HepG2 (cell line): ENCODE results near the gene NAIF1. TPM values are rescaled to one million over a fixed set of nuclear protein-coding genes. Genes with fewer than 3 reads are reported as not detected.

Experiments
- ERF ChIP-seq: IDR thresholded peaks from 2 replicates; pipeline ENCODE4 v1.6.1; 2018; ENCODE audit warnings: missing biosample characterization, missing genetic modification reagents
- GTF3A ChIP-seq: sonication (generic); formaldehyde crosslinking; conservative IDR thresholded peaks from 2 replicates; pipeline ENCODE4 v1.4.0; 2020; ENCODE audit warnings: mild to moderate bottlenecking, missing genetic modification reagents
- HCFC1 ChIP-seq: fragments of 150-350 bp; IDR thresholded peaks from 2 replicates; pipeline ENCODE4 v1.6.1; 2014; ENCODE audit warnings: low read depth, low read length
- IKZF1 ChIP-seq: fragments of 450-650 bp; IDR thresholded peaks from 2 replicates; pipeline ENCODE4 v1.7.1; 2016
- KDM5B ChIP-seq: sonication (generic); formaldehyde crosslinking; IDR thresholded peaks from 2 replicates; pipeline ENCODE4 v1.4.0; 2020; ENCODE audit warnings: missing genetic modification reagents, mild to moderate bottlenecking, borderline replicate concordance
- PCBP1 ChIP-seq: fragments of 200-400 bp; formaldehyde crosslinking; IDR thresholded peaks from 2 replicates; pipeline ENCODE4 v1.6.1; 2017; ENCODE audit warnings: mild to moderate bottlenecking, low read depth, low read length, borderline replicate concordance
- PHF21A ChIP-seq: sonication (generic); formaldehyde crosslinking; IDR thresholded peaks from 2 replicates; pipeline ENCODE4 v1.5.0; 2020; ENCODE audit warnings: mild to moderate bottlenecking, missing genetic modification reagents
- RARG ChIP-seq: sonication (generic); formaldehyde crosslinking; IDR thresholded peaks from 2 replicates; pipeline ENCODE4 v1.4.0; 2020; ENCODE audit warnings: low read depth, mild to moderate bottlenecking, missing genetic modification reagents
- RXRA ChIP-seq: sonication (generic); formaldehyde crosslinking; IDR thresholded peaks from 2 replicates; pipeline ENCODE4 v1.5.1; 2020; ENCODE audit warnings: missing genetic modification reagents
- SNAI1 ChIP-seq: sonication (generic); formaldehyde crosslinking; IDR thresholded peaks from 2 replicates; pipeline ENCODE4 v1.5.0; 2020; ENCODE audit warnings: mild to moderate bottlenecking, missing genetic modification reagents, borderline replicate concordance
- TEAD3 ChIP-seq: optimal IDR thresholded peaks from 2 replicates; pipeline ENCODE3; 2016; ENCODE audit warnings: borderline replicate concordance
- ZBTB46 ChIP-seq: sonication (generic); formaldehyde crosslinking; IDR thresholded peaks from 2 replicates; pipeline ENCODE4 v1.4.0; 2020; ENCODE audit warnings: mild to moderate bottlenecking, missing genetic modification reagents, borderline replicate concordance
- ZFP1 ChIP-seq: IDR thresholded peaks from 2 replicates; pipeline ENCODE4 v1.6.1; 2016
- ZFP82 ChIP-seq: sonication (generic); formaldehyde crosslinking; IDR thresholded peaks from 2 replicates; pipeline ENCODE4 v1.5.1; 2020; ENCODE audit warnings: mild to moderate bottlenecking, missing genetic modification reagents, borderline replicate concordance
- ZIK1 ChIP-seq: sonication (generic); formaldehyde crosslinking; IDR thresholded peaks from 2 replicates; pipeline ENCODE4 v1.5.0; 2020; ENCODE audit warnings: mild to moderate bottlenecking, low read depth, missing genetic modification reagents, borderline replicate concordance
- ZNF326 ChIP-seq: sonication (generic); formaldehyde crosslinking; IDR thresholded peaks from 2 replicates; pipeline ENCODE4 v1.4.0; 2020; ENCODE audit warnings: missing genetic modification reagents, borderline replicate concordance
- ZNF44 ChIP-seq: sonication (generic); formaldehyde crosslinking; IDR thresholded peaks from 2 replicates; pipeline ENCODE4 v1.5.1; 2020; ENCODE audit warnings: mild to moderate bottlenecking, missing genetic modification reagents
- ZNF468 ChIP-seq: sonication (generic); formaldehyde crosslinking; IDR thresholded peaks from 2 replicates; pipeline ENCODE4 v1.8.0; 2022; ENCODE audit warnings: mild to moderate bottlenecking, moderate library complexity, missing genetic modification reagents
- ZNF552 ChIP-seq: sonication (generic); formaldehyde crosslinking; IDR thresholded peaks from 2 replicates; pipeline ENCODE4 v1.9.0; 2022; ENCODE audit warnings: missing genetic modification reagents, mild to moderate bottlenecking, borderline replicate concordance
- ZNF703 ChIP-seq: sonication (generic); formaldehyde crosslinking; IDR thresholded peaks from 2 replicates; pipeline ENCODE4 v1.5.1; 2020; ENCODE audit warnings: missing genetic modification reagents, mild to moderate bottlenecking, moderate library complexity, borderline replicate concordance
- ZNF713 ChIP-seq: sonication (generic); formaldehyde crosslinking; IDR thresholded peaks from 2 replicates; pipeline ENCODE4 v1.4.0; 2020; ENCODE audit warnings: mild to moderate bottlenecking, missing genetic modification reagents
- ZNF800 ChIP-seq: sonication (generic); formaldehyde crosslinking; IDR thresholded peaks from 2 replicates; pipeline ENCODE4 v1.4.0; 2020; ENCODE audit warnings: missing genetic modification reagents
- polyA plus RNA-seq, 8 experiments: library from polyadenylated mRNA; depleted of rRNA in 3 of 8; stranded (reverse) in 7 of 8; unstranded in 1 of 8; fragments of >200 nt; fragmentation: Illumina TruSeq in 4 of 8; extraction: Trizol in 4 of 8; gene quantifications; 2 replicates each; pipeline versions ENCODE4 v1.2.1 to v1.2.3, GENCODE V29; 2011 to 2016; ENCODE audit warnings: low read depth in 4 of 8, missing spikeins in 1 of 8, mixed read lengths in 1 of 8; ENCODE audit not compliant: insufficient read depth in 1 of 8
- total RNA-seq, 5 experiments: library from RNA; depleted of rRNA; stranded (reverse); fragments of >200 nt; fragmentation: Illumina TruSeq; extraction: Trizol; gene quantifications; 2 replicates each; pipeline ENCODE4 v1.2.3, GENCODE V29; 2016; ENCODE audit warnings: low read depth in 1 of 5
- TF ChIP-seq, protein P1 (sequence below): sonication (generic); formaldehyde crosslinking; IDR thresholded peaks from 2 replicates; pipeline ENCODE4 v1.5.0; 2020; ENCODE audit warnings: missing genetic modification reagents, mild to moderate bottlenecking, borderline replicate concordance
- TF ChIP-seq, protein P2 (sequence below): sonication (generic); formaldehyde crosslinking; IDR thresholded peaks from 2 replicates; pipeline ENCODE4 v1.4.0; 2020; ENCODE audit warnings: missing genetic modification reagents, borderline replicate concordance

The NAIF1 gene
- total and polyA plus RNA-seq, 2 of the 13 experiments (the other 11 are each of a cell fraction or from before 2014, with no cell fraction given): 6.0 to 6.9 TPM

- TF ChIP-seq ZIK1 (CRISPR knock-in tag) (no peak), ZNF44 (CRISPR knock-in tag) (no peak), HCFC1 (no peak), ZFP82 (CRISPR knock-in tag) (no peak), TEAD3 (peak; percentile 89), ZNF800 (CRISPR knock-in tag) (no peak), ZFP1 (CRISPR knock-in tag) (no peak), IKZF1 (no peak), PCBP1 (no peak), KDM5B (CRISPR knock-in tag) (peak; percentile 57; the same call in 1 of the 2 replicates), ZNF326 (no peak), ZNF713 (CRISPR knock-in tag) (no peak), ERF (CRISPR knock-in tag) (peak; percentile 60; the same call in 1 of the 2 replicates), GTF3A (no peak), PHF21A (peak; percentile 53; the same call in 1 of the 2 replicates), ZBTB46 (CRISPR knock-in tag) (no peak), ZNF552 (CRISPR knock-in tag) (no peak), RXRA (CRISPR knock-in tag) (peak; percentile 69), ZNF703 (CRISPR knock-in tag) (no peak), ZNF468 (CRISPR knock-in tag) (no peak), RARG (CRISPR knock-in tag) (no peak), SNAI1 (CRISPR knock-in tag) (no peak)
- TF ChIP-seq, protein P1, sequence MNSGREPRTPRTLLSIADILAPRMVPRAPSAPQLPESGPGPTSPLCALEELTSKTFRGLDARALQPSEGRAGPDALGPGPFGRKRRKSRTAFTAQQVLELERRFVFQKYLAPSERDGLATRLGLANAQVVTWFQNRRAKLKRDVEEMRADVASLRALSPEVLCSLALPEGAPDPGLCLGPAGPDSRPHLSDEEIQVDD (CRISPR knock-in tag): no peak
- TF ChIP-seq, protein P2, sequence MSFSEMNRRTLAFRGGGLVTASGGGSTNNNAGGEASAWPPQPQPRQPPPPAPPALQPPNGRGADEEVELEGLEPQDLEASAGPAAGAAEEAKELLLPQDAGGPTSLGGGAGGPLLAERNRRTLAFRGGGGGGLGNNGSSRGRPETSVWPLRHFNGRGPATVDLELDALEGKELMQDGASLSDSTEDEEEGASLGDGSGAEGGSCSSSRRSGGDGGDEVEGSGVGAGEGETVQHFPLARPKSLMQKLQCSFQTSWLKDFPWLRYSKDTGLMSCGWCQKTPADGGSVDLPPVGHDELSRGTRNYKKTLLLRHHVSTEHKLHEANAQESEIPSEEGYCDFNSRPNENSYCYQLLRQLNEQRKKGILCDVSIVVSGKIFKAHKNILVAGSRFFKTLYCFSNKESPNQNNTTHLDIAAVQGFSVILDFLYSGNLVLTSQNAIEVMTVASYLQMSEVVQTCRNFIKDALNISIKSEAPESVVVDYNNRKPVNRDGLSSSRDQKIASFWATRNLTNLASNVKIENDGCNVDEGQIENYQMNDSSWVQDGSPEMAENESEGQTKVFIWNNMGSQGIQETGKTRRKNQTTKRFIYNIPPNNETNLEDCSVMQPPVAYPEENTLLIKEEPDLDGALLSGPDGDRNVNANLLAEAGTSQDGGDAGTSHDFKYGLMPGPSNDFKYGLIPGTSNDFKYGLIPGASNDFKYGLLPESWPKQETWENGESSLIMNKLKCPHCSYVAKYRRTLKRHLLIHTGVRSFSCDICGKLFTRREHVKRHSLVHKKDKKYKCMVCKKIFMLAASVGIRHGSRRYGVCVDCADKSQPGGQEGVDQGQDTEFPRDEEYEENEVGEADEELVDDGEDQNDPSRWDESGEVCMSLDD (CRISPR knock-in tag): no peak
These were observed 23.7 kb downstream of the NAIF1 start (continued) for GRCh38 chr9:128043467-128043868.
